GM12801 (cell line): ENCODE results near the gene RSPRY1.

ENCODE experiments used
- CTCF ChIP-seq: IDR thresholded peaks from one replicate; pipeline ENCODE4 v1.5.1; 2011; ENCODE audit warnings: control low read depth; ENCODE audit not compliant: insufficient read length; ENCODE audit errors: extremely low read depth

Gene RSPRY1

DNA sequence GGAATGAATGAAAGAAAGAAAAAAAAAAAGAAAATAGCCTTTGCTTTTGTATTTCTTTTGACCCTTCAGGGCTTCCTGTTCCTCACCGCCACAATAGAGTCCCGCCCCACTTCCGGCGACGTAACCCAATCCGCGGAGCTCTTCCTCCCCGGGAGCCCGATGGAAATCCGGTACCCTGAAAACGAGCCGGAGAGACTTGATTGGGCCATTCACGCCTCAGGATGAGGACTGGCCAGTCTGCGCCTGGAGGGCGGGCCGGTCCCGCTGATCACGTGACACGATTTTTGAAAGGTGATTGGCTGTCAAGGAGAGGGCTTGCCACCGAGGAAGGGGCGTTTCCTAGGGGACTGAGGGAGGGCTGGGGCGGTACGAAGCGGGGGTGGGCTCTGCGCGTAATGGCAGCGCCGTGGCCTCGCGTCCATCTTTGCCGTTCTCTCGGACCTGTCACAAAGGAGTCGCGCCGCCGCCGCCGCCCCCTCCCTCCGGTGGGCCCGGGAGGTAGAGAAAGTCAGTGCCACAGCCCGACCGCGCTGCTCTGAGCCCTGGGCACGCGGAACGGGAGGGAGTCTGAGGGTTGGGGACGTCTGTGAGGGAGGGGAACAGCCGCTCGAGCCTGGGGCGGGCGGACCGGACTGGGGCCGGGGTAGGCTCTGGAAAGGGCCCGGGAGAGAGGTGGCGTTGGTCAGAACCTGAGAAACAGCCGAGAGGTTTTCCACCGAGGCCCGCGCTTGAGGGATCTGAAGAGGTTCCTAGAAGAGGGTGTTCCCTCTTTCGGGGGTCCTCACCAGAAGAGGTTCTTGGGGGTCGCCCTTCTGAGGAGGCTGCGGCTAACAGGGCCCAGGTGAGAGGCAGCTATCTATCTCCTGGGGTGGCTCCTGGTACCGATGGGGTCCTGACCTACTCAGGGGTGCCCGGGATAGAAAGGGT lies at the start of gene RSPRY1, which contains the start of gene PSME3IP1:
Gene RSPRY1 (plus strand): TSS at position 385 of the 927 bp plus-strand sequence. CDS start 18,330 bp downstream, outside the sequence.
Gene PSME3IP1 (minus strand): TSS at position 95 of the 927 bp plus-strand sequence. CDS start 12,185 bp downstream, outside the sequence.
- no peak for TF ChIP-seq CTCF

DNA sequence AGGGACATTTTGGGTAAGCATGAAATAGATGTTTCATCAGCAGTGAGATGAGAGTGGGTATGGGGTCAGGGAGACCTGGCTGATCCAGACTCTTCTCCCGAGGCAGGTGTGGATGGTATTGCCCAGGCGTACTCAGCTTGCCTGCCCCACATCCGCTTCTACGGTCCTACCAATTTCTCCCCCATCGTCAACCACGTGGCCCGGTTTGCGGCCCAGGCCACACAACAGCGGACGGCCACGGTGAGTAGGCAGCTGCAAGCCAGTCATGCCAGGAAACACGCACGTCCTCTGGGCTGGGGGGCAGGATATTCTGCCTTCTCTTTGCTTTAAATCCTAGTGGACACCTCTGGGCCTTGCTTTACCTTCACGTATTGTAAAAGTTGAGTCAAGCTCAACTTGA lies 49.1 kb upstream of the RSPRY1 start:
- TF ChIP-seq CTCF = no peak

GRCh38 chr16:57137566-57138273 lies 48.4 kb upstream of the RSPRY1 start:
- no peak for TF ChIP-seq CTCF

- TF ChIP-seq CTCF = no peak
Measured at GRCh38 chr16:57138281-57138935, 47.7 kb upstream of the RSPRY1 start.

- TF ChIP-seq CTCF = no peak
Measured at GRCh38 chr16:57140931-57141668, 45.0 kb upstream of the RSPRY1 start.

DNA sequence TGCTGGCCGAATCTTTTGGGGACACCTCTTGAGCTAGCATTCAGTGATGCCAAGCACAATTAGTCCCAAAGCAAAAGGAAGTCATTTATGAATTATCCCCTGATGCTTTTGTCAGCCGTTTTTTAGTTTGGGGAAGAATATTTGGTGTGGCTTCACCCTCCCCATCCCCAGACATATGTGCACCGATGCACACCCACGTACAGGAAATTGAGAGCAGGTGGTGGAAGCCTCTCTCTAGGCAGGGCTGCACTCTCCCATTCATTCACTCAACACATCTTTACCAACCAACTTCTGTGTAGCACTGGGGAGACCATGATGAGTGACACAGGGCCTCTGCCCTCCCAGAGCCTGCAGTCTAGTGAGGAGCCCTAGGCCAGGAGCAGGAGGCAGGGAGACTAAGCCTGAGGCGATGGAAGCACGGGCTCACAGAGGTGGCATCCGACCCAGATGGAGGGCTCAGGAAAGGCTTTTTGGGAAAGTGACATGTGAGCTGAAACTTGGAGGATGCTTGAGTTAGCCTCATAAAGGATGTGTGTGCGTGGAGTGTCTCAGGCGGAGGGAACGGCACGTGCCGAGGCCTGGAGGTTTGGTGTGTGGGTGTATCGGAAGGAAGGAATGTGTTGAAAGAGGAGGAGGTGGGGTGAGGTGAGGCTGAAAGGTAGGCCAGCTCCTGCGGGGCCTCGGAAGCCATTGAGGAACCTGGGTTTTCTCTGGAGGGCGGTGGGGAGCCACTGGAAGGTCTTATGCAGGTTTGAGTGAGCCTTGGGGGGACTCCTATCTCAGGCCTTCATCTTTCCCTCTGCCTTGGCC lies 44.1 kb upstream of the RSPRY1 start:
- no peak for TF ChIP-seq CTCF
